Measurements from ENCODE around the gene UBE2E1.

GRCh38 chr3:23937296-23937695 lies 131.5 kb downstream of the UBE2E1 start:
- TF ChIP-seq CTCF (IDR thresholded peaks at IDR 0.05; ENCODE audit: low read depth, low read length) = no peak
- TF ChIP-seq MYC (IDR thresholded peaks at IDR 0.05; ENCODE audit: low read depth, low read length) = no peak
- no peak for TF ChIP-seq MAX (IDR thresholded peaks at IDR 0.05; ENCODE audit: low read depth, low read length)
- TF ChIP-seq POLR2A (IDR thresholded peaks at IDR 0.05; ENCODE audit: extremely low read depth, insufficient read length) = no peak

Measured in NB4 (cell line).